CD4-positive, alpha-beta memory T cell (primary cell): ENCODE results near the gene ATP11A. TPM values are rescaled to one million over a fixed set of nuclear protein-coding genes. Genes with fewer than 3 reads are reported as not detected.

ENCODE experiments used
- CTCF ChIA-PET: fragments of 350-600 bp; sonication (Branson Sonifier 250); formaldehyde crosslinking; loops from one replicate; lab custom pipeline; 2021; ENCODE audit warnings: inconsistent platforms; ENCODE audit not compliant: partially characterized antibody; lab: Charles Lee
- POLR2A ChIA-PET: fragments of 350-600 bp; sonication (Branson Sonifier 250); formaldehyde crosslinking; loops from one replicate; lab custom pipeline; 2021; ENCODE audit not compliant: partially characterized antibody; lab: Charles Lee
- DNase-seq, 5 donors: peaks; one replicate each; pipeline versions ENCODE4 v3.0.0 to v3.0.0-alpha.2; 2020 to 2022; ENCODE audit warnings: mixed read lengths in 1 of 5
- H3K27ac ChIP-seq: one replicate; pipeline ENCODE4 v1.7.0; 2013; ENCODE audit warnings: low read depth, low read length
- H3K27me3 ChIP-seq: 2 replicates; pipeline ENCODE4 v1.7.0; 2013; ENCODE audit warnings: mild to moderate bottlenecking, low read length, moderate library complexity; ENCODE audit not compliant: insufficient read depth
- H3K36me3 ChIP-seq: 2 replicates; pipeline ENCODE4 v1.7.0; 2013; ENCODE audit warnings: mild to moderate bottlenecking, low read length, moderate library complexity; ENCODE audit not compliant: insufficient read depth
- H3K4me1 ChIP-seq: 2 replicates; pipeline ENCODE4 v1.7.0; 2013; ENCODE audit warnings: mild to moderate bottlenecking, low read length, moderate library complexity; ENCODE audit not compliant: insufficient read depth
- H3K4me3 ChIP-seq, 2 donors: one replicate each; pipeline ENCODE4 v1.7.0; 2013; ENCODE audit warnings: low read length in 2 of 2, mild to moderate bottlenecking in 1 of 2
- H3K9me3 ChIP-seq, 2 donors: one replicate each; pipeline ENCODE4 v1.7.0; 2013; ENCODE audit warnings: low read length in 2 of 2, control low read depth in 1 of 2; ENCODE audit not compliant: control insufficient read depth in 1 of 2
- H3K27ac Mint-ChIP-seq, 7 donors: one replicate each; pipeline ENCODE4 v1.8.0; 2020 to 2021; ENCODE audit warnings: mixed read lengths in 7 of 7, mild to moderate bottlenecking in 6 of 7, inconsistent platforms in 3 of 7, moderate library complexity in 3 of 7
- H3K27me3 Mint-ChIP-seq, 2 donors: one replicate each; pipeline ENCODE4 v1.8.0; 2020 to 2021; ENCODE audit warnings: mixed read lengths in 2 of 2
- H3K36me3 Mint-ChIP-seq, 2 donors: one replicate each; pipeline ENCODE4 v1.8.0; 2020 to 2021; ENCODE audit warnings: mixed read lengths in 2 of 2, inconsistent platforms in 1 of 2, mild to moderate bottlenecking in 1 of 2
- H3K4me1 Mint-ChIP-seq, 4 donors: one replicate each; pipeline ENCODE4 v1.8.0; 2020 to 2021; ENCODE audit warnings: mixed read lengths in 4 of 4, mild to moderate bottlenecking in 1 of 4
- H3K4me3 Mint-ChIP-seq, 8 donors: one replicate each; pipeline ENCODE4 v1.8.0; 2020 to 2021; ENCODE audit warnings: mixed read lengths in 8 of 8, mild to moderate bottlenecking in 7 of 8, moderate library complexity in 6 of 8, inconsistent platforms in 3 of 8
- H3K9me3 Mint-ChIP-seq, 8 donors: one replicate each; pipeline ENCODE4 v1.8.0; 2020 to 2021; ENCODE audit warnings: mixed read lengths in 8 of 8, mild to moderate bottlenecking in 5 of 8, inconsistent platforms in 3 of 8, moderate library complexity in 1 of 8
- intact Hi-C: fragments of 100-400 bp; cut with micrococcal nuclease; formaldehyde crosslinking; loops from one replicate; pipeline ENCODE4 v1.15.1; 2023
- polyA plus RNA-seq, 2 donors: library from polyadenylated mRNA; unstranded; fragments of 300-500 nt; fragmentation: Illumina TruSeq; gene quantifications; one replicate each; pipeline ENCODE4 v1.2.3, GENCODE V29; 2021
- total RNA-seq, 2 experiments: library from RNA; stranded (reverse); gene quantifications; one replicate each; pipeline ENCODE4 v1.2.3, GENCODE V29; 2021

The ATP11A gene
- total and polyA plus RNA-seq, 4 experiments from 2014 or later = 1.1 to 50.5 (median 30.7) TPM

GRCh38 chr13:112912726-112913440 is 223.0 kb downstream of the ATP11A start:
- DNase-seq = no peak
- Histone ChIP-seq H3K36me3 (no peaks in the 10 kb centered on the region), H3K27ac (no peak overlapping the region), H3K4me3 (no peak overlapping the region), H3K9me3 (no peaks in the 10 kb centered on the region), H3K4me1 (no peaks in the 10 kb centered on the region), H3K27me3 (no peaks in the 10 kb centered on the region)
- H3K27ac Mint-ChIP-seq = no peak overlapping the region
- no peaks in the 10 kb centered on the region for H3K4me1 Mint-ChIP-seq
- POLR2A ChIA-PET = no interaction called here
- no peaks in the 10 kb centered on the region for H3K9me3 Mint-ChIP-seq
- peaks cover 14 to 16% of the 10 kb centered on the region in 2 donors for H3K27me3 Mint-ChIP-seq
- intact Hi-C loops = no loop called here
- CTCF ChIA-PET = no interaction called here
- H3K36me3 Mint-ChIP-seq = no peaks in the 10 kb centered on the region
- H3K4me3 Mint-ChIP-seq = no peak overlapping the region

GRCh38 chr13:112916296-112916695 is 226.5 kb downstream of the ATP11A start:
- no peaks in the 10 kb centered on the region for H3K9me3 Mint-ChIP-seq
- H3K4me3 Mint-ChIP-seq = peak overlapping the region in 1 of 8 donors; percentile 21
- no peaks in the 10 kb centered on the region for H3K4me1 ChIP-seq
- POLR2A ChIA-PET = no interaction called here
- DNase-seq = no peak
- H3K27me3 Mint-ChIP-seq = peaks cover 22 to 26% of the 10 kb centered on the region in 2 donors
- no peaks in the 10 kb centered on the region for H3K36me3 ChIP-seq
- no peaks in the 10 kb centered on the region for H3K4me1 Mint-ChIP-seq
- intact Hi-C loops = no loop called here
- H3K4me3 ChIP-seq = no peak overlapping the region
- CTCF ChIA-PET = no interaction called here
- H3K27ac ChIP-seq = no peak overlapping the region
- no peaks in the 10 kb centered on the region for H3K36me3 Mint-ChIP-seq
- no peaks in the 10 kb centered on the region for H3K9me3 ChIP-seq
- H3K27ac Mint-ChIP-seq = no peak overlapping the region
- no peaks in the 10 kb centered on the region for H3K27me3 ChIP-seq

- Mint-ChIP-seq H3K27ac (peak overlapping the region in 1 of 7 donors; percentile 12), H3K4me3 (no peak overlapping the region), H3K9me3 (no peaks in the 10 kb centered on the region), H3K27me3 (peaks cover 20 to 29% of the 10 kb centered on the region in 2 donors), H3K36me3 (no peaks in the 10 kb centered on the region), H3K4me1 (no peaks in the 10 kb centered on the region)
- ChIA-PET POLR2A (no interaction called here), CTCF (no interaction called here)
- Histone ChIP-seq H3K27ac (no peak overlapping the region), H3K4me1 (no peaks in the 10 kb centered on the region), H3K27me3 (no peaks in the 10 kb centered on the region), H3K4me3 (no peak overlapping the region), H3K9me3 (no peaks in the 10 kb centered on the region), H3K36me3 (no peaks in the 10 kb centered on the region)
- no peak for DNase-seq
- intact Hi-C loops = no loop called here
These were observed 227.3 kb downstream of the ATP11A start for GRCh38 chr13:112917056-112917664.

- Mint-ChIP-seq H3K27ac (no peak overlapping the region), H3K27me3 (peaks cover 20 to 31% of the 10 kb centered on the region in 2 donors), H3K4me3 (no peak overlapping the region), H3K9me3 (no peaks in the 10 kb centered on the region), H3K4me1 (no peaks in the 10 kb centered on the region), H3K36me3 (no peaks in the 10 kb centered on the region)
- Histone ChIP-seq H3K27ac (no peak overlapping the region), H3K4me3 (no peak overlapping the region), H3K27me3 (no peaks in the 10 kb centered on the region), H3K36me3 (no peaks in the 10 kb centered on the region), H3K4me1 (no peaks in the 10 kb centered on the region), H3K9me3 (no peaks in the 10 kb centered on the region)
- intact Hi-C loops = no loop called here
- POLR2A ChIA-PET = no interaction called here
- no peak for DNase-seq
- CTCF ChIA-PET = no interaction called here
These were observed 227.9 kb downstream of the ATP11A start for GRCh38 chr13:112917737-112918136.

- Histone ChIP-seq H3K4me1 (no peaks in the 10 kb centered on the region), H3K4me3 (no peak overlapping the region), H3K9me3 (no peaks in the 10 kb centered on the region), H3K36me3 (no peaks in the 10 kb centered on the region), H3K27ac (no peak overlapping the region), H3K27me3 (no peaks in the 10 kb centered on the region)
- no peak for DNase-seq
- H3K9me3 Mint-ChIP-seq = no peaks in the 10 kb centered on the region
- H3K36me3 Mint-ChIP-seq = no peaks in the 10 kb centered on the region
- no peak overlapping the region for H3K4me3 Mint-ChIP-seq
- H3K4me1 Mint-ChIP-seq = no peaks in the 10 kb centered on the region
- CTCF ChIA-PET = no interaction called here
- intact Hi-C loops = no loop called here
- H3K27me3 Mint-ChIP-seq = peaks cover 20 to 31% of the 10 kb centered on the region in 2 donors
- POLR2A ChIA-PET = no interaction called here
- no peak overlapping the region for H3K27ac Mint-ChIP-seq
These were observed 228.4 kb downstream of the ATP11A start for GRCh38 chr13:112918266-112918665.

- Histone ChIP-seq H3K27me3 (no peaks in the 10 kb centered on the region), H3K27ac (no peak overlapping the region), H3K36me3 (no peaks in the 10 kb centered on the region), H3K4me3 (no peak overlapping the region), H3K9me3 (no peaks in the 10 kb centered on the region), H3K4me1 (no peaks in the 10 kb centered on the region)
- DNase-seq = no peak
- Mint-ChIP-seq H3K4me1 (no peaks in the 10 kb centered on the region), H3K4me3 (no peak overlapping the region), H3K36me3 (no peaks in the 10 kb centered on the region), H3K27me3 (peaks cover 22 to 31% of the 10 kb centered on the region in 2 donors), H3K9me3 (no peaks in the 10 kb centered on the region), H3K27ac (no peak overlapping the region)
- intact Hi-C loops = no loop called here
- ChIA-PET CTCF (interaction anchor here (0.7 kb wide), 1 partner anchor 1250 kb away, joined by 3 read pairs; no protein-coding TSS in a partner anchor), POLR2A (no interaction called here)
These were observed 228.9 kb downstream of the ATP11A start for GRCh38 chr13:112918746-112919145.

- Mint-ChIP-seq H3K27me3 (peaks cover 17 to 40% of the 10 kb centered on the region in 2 donors), H3K9me3 (peaks cover 0 to 5% (median 0%) of the 10 kb centered on the region in 8 donors), H3K36me3 (no peaks in the 10 kb centered on the region), H3K27ac (no peak overlapping the region), H3K4me3 (no peak overlapping the region), H3K4me1 (peaks cover 0 to under 1% (median 0%) of the 10 kb centered on the region in 4 donors)
- Histone ChIP-seq H3K27ac (no peak overlapping the region), H3K4me3 (no peak overlapping the region), H3K9me3 (no peaks in the 10 kb centered on the region), H3K36me3 (no peaks in the 10 kb centered on the region), H3K27me3 (peaks cover 3% of the 10 kb centered on the region), H3K4me1 (no peaks in the 10 kb centered on the region)
- intact Hi-C loops = no loop called here
- DNase-seq = no peak
- POLR2A ChIA-PET = no interaction called here
- CTCF ChIA-PET = interaction anchor here (1.0 kb wide), 1 partner anchor 22 kb away, joined by 3 read pairs; no protein-coding TSS in a partner anchor
These were observed 234.1 kb downstream of the ATP11A start for GRCh38 chr13:112923962-112924361.
